HL-60 (cell line): ENCODE results near the gene SLC25A26.

ENCODE experiments used
- GABPA ChIP-seq: IDR thresholded peaks from 2 replicates; pipeline ENCODE4 v1.6.1; 2012; ENCODE audit warnings: low read depth
- POLR2AphosphoS5 ChIP-seq: IDR thresholded peaks from 2 replicates; pipeline ENCODE4 v1.6.1; 2012; ENCODE audit warnings: low read depth
- TF ChIP-seq, protein P1 (sequence below): IDR thresholded peaks from one replicate; pipeline ENCODE4 v1.5.1; 2011; ENCODE audit warnings: low read length, control low read depth, inconsistent platforms; ENCODE audit not compliant: insufficient read depth

DNA sequence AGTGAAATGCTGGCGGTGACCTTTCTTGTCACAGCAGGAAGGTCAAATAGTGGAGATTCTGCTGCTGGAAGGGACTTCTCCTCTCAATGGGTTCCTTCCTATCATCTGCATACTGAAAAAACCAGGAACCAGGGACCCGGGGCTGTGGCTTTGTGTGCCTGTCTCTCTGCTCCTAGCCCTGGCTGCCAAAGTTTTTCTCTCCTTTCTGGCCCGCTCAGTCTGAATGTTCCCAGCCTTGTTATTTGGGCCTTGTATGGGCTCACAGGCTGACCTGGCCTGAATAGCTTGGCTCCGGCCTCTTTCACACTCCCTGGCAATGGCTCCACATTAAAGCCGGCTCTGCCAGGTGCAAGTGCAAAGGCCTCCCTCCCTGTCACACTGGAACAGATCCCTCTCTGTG, 185.4 kb downstream of the SLC25A26 start:
- TF ChIP-seq, protein P1, sequence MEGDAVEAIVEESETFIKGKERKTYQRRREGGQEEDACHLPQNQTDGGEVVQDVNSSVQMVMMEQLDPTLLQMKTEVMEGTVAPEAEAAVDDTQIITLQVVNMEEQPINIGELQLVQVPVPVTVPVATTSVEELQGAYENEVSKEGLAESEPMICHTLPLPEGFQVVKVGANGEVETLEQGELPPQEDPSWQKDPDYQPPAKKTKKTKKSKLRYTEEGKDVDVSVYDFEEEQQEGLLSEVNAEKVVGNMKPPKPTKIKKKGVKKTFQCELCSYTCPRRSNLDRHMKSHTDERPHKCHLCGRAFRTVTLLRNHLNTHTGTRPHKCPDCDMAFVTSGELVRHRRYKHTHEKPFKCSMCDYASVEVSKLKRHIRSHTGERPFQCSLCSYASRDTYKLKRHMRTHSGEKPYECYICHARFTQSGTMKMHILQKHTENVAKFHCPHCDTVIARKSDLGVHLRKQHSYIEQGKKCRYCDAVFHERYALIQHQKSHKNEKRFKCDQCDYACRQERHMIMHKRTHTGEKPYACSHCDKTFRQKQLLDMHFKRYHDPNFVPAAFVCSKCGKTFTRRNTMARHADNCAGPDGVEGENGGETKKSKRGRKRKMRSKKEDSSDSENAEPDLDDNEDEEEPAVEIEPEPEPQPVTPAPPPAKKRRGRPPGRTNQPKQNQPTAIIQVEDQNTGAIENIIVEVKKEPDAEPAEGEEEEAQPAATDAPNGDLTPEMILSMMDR: no peak
- no peak for TF ChIP-seq GABPA
- no peak for TF ChIP-seq POLR2AphosphoS5
